ENCODE data around the gene FAT4. TPM values are rescaled to one million over a fixed set of nuclear protein-coding genes. Genes with fewer than 3 reads are reported as not detected.

The FAT4 gene
- total and polyA plus RNA-seq, 4 donors = 1.1 to 105 (median 10.3) TPM

GRCh38 chr4:125353131-125353530 lies 38.4 kb downstream of the FAT4 start:
- Histone ChIP-seq H3K4me3 (no peak overlapping the region), H3K4me1 (ENCODE audit: control insufficient read depth in 5 of 5, insufficient read depth in 5 of 5, low read length in 5 of 5) (peaks cover 0 to 5% (median 0%) of the 10 kb centered on the region in 5 donors), H3K27ac (ENCODE audit: low read depth in 1 of 2, low read length in 1 of 2) (no peak overlapping the region), H3K9me3 (ENCODE audit: control insufficient read depth in 4 of 4, insufficient read depth in 3 of 4, low read length in 3 of 4) (no peaks in the 10 kb centered on the region), H3K36me3 (ENCODE audit: control insufficient read depth in 4 of 4, insufficient read depth in 4 of 4, low read length in 4 of 4) (no peaks in the 10 kb centered on the region), H3K27me3 (ENCODE audit: control insufficient read depth in 3 of 3, insufficient read depth in 3 of 3, low read length in 2 of 3) (no peaks in the 10 kb centered on the region), H3K9ac (ENCODE audit: insufficient read depth in 1 of 2, low read length in 2 of 2) (no peak overlapping the region)
- DNase-seq (no peak), ATAC-seq (ENCODE audit: insufficient read depth, low FRiP score) (no peak)
- no peak for TF ChIP-seq CTCF (IDR thresholded peaks at IDR 0.05; ENCODE audit: control extremely low read depth, extremely low read depth)
- 85 to 88% methylated on average over 1 of the region's 1 CpG for WGBS, 2 donors

- DNase-seq = no peak
- Histone ChIP-seq H3K36me3 (ENCODE audit: control insufficient read depth in 4 of 4, insufficient read depth in 4 of 4, low read length in 4 of 4) (peaks cover 0 to 4% (median 0%) of the 10 kb centered on the region in 4 donors), H3K27me3 (ENCODE audit: control insufficient read depth in 3 of 3, insufficient read depth in 3 of 3, low read length in 2 of 3) (no peaks in the 10 kb centered on the region), H3K9me3 (ENCODE audit: control insufficient read depth in 4 of 4, insufficient read depth in 3 of 4, low read length in 3 of 4) (no peaks in the 10 kb centered on the region), H3K27ac (ENCODE audit: low read depth in 1 of 2, low read length in 1 of 2) (no peak overlapping the region), H3K9ac (ENCODE audit: insufficient read depth in 1 of 2, low read length in 2 of 2) (no peak overlapping the region), H3K4me3 (no peak overlapping the region), H3K4me1 (ENCODE audit: control insufficient read depth in 5 of 5, insufficient read depth in 5 of 5, low read length in 5 of 5) (peaks cover 0 to 5% (median 0%) of the 10 kb centered on the region in 5 donors)
- no peak for ATAC-seq (ENCODE audit: insufficient read depth, low FRiP score)
- 80 to 86% methylated on average over 2 of the region's 2 CpGs for WGBS, 2 donors
- TF ChIP-seq CTCF (IDR thresholded peaks at IDR 0.05; ENCODE audit: control extremely low read depth, extremely low read depth) = no peak
These were observed 41.0 kb downstream of the FAT4 start for GRCh38 chr4:125355791-125356190.

GRCh38 chr4:125357675-125358074 lies 42.9 kb downstream of the FAT4 start:
- Histone ChIP-seq H3K27ac (ENCODE audit: low read depth in 1 of 2, low read length in 1 of 2) (no peak overlapping the region), H3K4me1 (ENCODE audit: control insufficient read depth in 5 of 5, insufficient read depth in 5 of 5, low read length in 5 of 5) (peaks cover 0 to 2% (median 0%) of the 10 kb centered on the region in 5 donors), H3K36me3 (ENCODE audit: control insufficient read depth in 4 of 4, insufficient read depth in 4 of 4, low read length in 4 of 4) (peaks cover 0 to 4% (median 0%) of the 10 kb centered on the region in 4 donors), H3K9ac (ENCODE audit: insufficient read depth in 1 of 2, low read length in 2 of 2) (no peak overlapping the region), H3K27me3 (ENCODE audit: control insufficient read depth in 3 of 3, insufficient read depth in 3 of 3, low read length in 2 of 3) (no peaks in the 10 kb centered on the region), H3K4me3 (no peak overlapping the region), H3K9me3 (ENCODE audit: control insufficient read depth in 4 of 4, insufficient read depth in 3 of 4, low read length in 3 of 4) (no peaks in the 10 kb centered on the region)
- no peak for TF ChIP-seq CTCF (IDR thresholded peaks at IDR 0.05; ENCODE audit: control extremely low read depth, extremely low read depth)
- DNase-seq (no peak), ATAC-seq (ENCODE audit: insufficient read depth, low FRiP score) (no peak)
- 60 to 68% methylated on average over 4 of the region's 4 CpGs for WGBS, 2 donors

GRCh38 chr4:125358453-125358852 lies 43.7 kb downstream of the FAT4 start:
- WGBS, 2 donors = 94 to 96% methylated on average over 6 of the region's 6 CpGs
- H3K4me3 ChIP-seq = no peak overlapping the region
- H3K27ac ChIP-seq (ENCODE audit: low read depth in 1 of 2, low read length in 1 of 2) = no peak overlapping the region
- TF ChIP-seq CTCF (IDR thresholded peaks at IDR 0.05; ENCODE audit: control extremely low read depth, extremely low read depth) = no peak
- DNase-seq (no peak), ATAC-seq (ENCODE audit: insufficient read depth, low FRiP score) (no peak)
- H3K36me3 ChIP-seq (ENCODE audit: control insufficient read depth in 4 of 4, insufficient read depth in 4 of 4, low read length in 4 of 4) = peaks cover 0 to 4% (median 0%) of the 10 kb centered on the region in 4 donors
- H3K9me3 ChIP-seq (ENCODE audit: control insufficient read depth in 4 of 4, insufficient read depth in 3 of 4, low read length in 3 of 4) = no peaks in the 10 kb centered on the region
- no peaks in the 10 kb centered on the region for H3K27me3 ChIP-seq (ENCODE audit: control insufficient read depth in 3 of 3, insufficient read depth in 3 of 3, low read length in 2 of 3)
- H3K9ac ChIP-seq (ENCODE audit: insufficient read depth in 1 of 2, low read length in 2 of 2) = no peak overlapping the region
- no peaks in the 10 kb centered on the region for H3K4me1 ChIP-seq (ENCODE audit: control insufficient read depth in 5 of 5, insufficient read depth in 5 of 5, low read length in 5 of 5)
